ENCODE results near the gene EXOSC7. TPM values are rescaled to one million over a fixed set of nuclear protein-coding genes. Genes with fewer than 3 reads are reported as not detected.

Gene EXOSC7
- total and polyA plus RNA-seq, 2 donors (not counting 1 experiment from before 2014, with no cell fraction given) = 25.5 to 40.0 TPM

DNA sequence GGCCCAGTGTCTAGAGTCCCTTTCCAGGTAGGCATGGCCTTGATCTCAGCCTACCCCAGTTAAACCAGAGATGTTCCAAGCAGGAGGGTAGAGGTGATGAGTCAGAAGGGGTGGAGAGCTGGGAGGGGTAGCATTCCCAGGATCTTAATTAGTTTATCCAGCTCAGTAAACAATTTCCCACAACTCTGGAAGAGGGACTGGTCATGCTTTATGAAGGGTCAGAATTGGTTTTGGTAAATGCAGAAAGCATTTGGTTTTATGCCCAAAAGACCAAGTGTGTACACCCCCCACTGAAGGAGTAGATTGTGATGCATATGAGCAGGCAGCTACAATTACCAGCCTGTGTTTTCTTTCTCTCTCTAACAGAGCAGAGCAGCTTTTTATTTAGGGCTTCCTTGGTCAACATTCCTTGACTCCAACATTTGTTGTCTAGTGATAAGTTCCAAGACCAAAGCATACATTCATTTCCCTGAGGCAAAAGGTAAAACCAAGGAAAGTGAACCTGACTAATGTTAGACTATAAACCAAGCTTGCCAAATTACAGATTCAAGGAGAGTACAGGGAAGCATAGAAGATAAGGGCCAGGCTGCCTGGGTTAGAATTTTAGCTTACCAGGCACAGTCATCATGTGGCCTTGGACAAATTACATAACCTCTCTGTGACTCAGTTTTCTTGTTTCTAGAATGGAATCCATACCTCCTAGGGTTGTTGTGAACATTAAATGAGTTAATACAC lies 17.6 kb downstream of the EXOSC7 start:
- Histone ChIP-seq H3K9ac (ENCODE audit: low read length) (no peak overlapping the region), H3K27me3 (replicated peaks in 1 of 4; ENCODE audit: control extremely low read depth in 1 of 4, control insufficient read depth in 3 of 4, insufficient read depth in 4 of 4, low read length in 3 of 4) (no peaks in the 10 kb centered on the region), H3K36me3 (replicated peaks in 1 of 2; ENCODE audit: control extremely low read depth in 1 of 2, control insufficient read depth in 1 of 2, extremely low read depth in 1 of 2, insufficient read depth in 2 of 2, low read length in 1 of 2) (peaks cover 0 to 51% of the 10 kb centered on the region in 2 experiments), H3K79me2 (ENCODE audit: control insufficient read depth, insufficient read depth, low read length) (peaks cover 5% of the 10 kb centered on the region), H3K4me2 (replicated peaks; ENCODE audit: low read depth, low read length, poor library complexity, severe bottlenecking) (no peak overlapping the region), H3K9me3 (ENCODE audit: control extremely low read depth in 1 of 3, control insufficient read depth in 2 of 3, insufficient read depth in 1 of 3, low read length in 2 of 3) (no peaks in the 10 kb centered on the region), H3K4me3 (ENCODE audit: control extremely low read depth in 1 of 5, extremely low read depth in 1 of 5, insufficient read depth in 1 of 5, low read depth in 2 of 5, low read length in 4 of 5) (no peak overlapping the region), H4K20me1 (ENCODE audit: control insufficient read depth, insufficient read depth, low read length, poor library complexity, severe bottlenecking) (peaks cover 18% of the 10 kb centered on the region), H3K27ac (ENCODE audit: low read length in 2 of 2) (no peak overlapping the region), H3K4me1 (ENCODE audit: control insufficient read depth in 2 of 2, insufficient read depth in 2 of 2, low read length in 2 of 2) (peaks cover 0 to 3% of the 10 kb centered on the region in 2 donors), H2AFZ (ENCODE audit: insufficient read depth, low read depth, low read length, poor library complexity, severe bottlenecking) (no peak overlapping the region)
- ChIA-PET CTCF (interaction anchor here (0.5 to 2.3 kb wide), 11 partner anchors 8 to 461 kb away, joined by 3 to 7 read pairs (median 3); partner anchors contain the start of genes EXOSC7 and ZDHHC3), POLR2A (no interaction called here)
- no peak for DNase-seq
- Mint-ChIP-seq H3K27me3 (no peaks in the 10 kb centered on the region), H3K4me3 (no peak overlapping the region), H3K27ac (no peak overlapping the region), H3K4me1 (no peaks in the 10 kb centered on the region), H3K9me3 (ENCODE audit: insufficient read depth) (no peaks in the 10 kb centered on the region)
- TF ChIP-seq EZH2 (IDR thresholded peaks at IDR 0.05; ENCODE audit: borderline replicate concordance, insufficient read depth, low read depth, low read length, poor library complexity, severe bottlenecking) = no peak
- TF ChIP-seq, protein P1, sequence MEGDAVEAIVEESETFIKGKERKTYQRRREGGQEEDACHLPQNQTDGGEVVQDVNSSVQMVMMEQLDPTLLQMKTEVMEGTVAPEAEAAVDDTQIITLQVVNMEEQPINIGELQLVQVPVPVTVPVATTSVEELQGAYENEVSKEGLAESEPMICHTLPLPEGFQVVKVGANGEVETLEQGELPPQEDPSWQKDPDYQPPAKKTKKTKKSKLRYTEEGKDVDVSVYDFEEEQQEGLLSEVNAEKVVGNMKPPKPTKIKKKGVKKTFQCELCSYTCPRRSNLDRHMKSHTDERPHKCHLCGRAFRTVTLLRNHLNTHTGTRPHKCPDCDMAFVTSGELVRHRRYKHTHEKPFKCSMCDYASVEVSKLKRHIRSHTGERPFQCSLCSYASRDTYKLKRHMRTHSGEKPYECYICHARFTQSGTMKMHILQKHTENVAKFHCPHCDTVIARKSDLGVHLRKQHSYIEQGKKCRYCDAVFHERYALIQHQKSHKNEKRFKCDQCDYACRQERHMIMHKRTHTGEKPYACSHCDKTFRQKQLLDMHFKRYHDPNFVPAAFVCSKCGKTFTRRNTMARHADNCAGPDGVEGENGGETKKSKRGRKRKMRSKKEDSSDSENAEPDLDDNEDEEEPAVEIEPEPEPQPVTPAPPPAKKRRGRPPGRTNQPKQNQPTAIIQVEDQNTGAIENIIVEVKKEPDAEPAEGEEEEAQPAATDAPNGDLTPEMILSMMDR (IDR thresholded peaks at IDR 0.05) = no peak
- intact Hi-C loops (cut with micrococcal nuclease) = no loop called here
- ATAC-seq (ENCODE audit: low read depth) = no peak

DNA sequence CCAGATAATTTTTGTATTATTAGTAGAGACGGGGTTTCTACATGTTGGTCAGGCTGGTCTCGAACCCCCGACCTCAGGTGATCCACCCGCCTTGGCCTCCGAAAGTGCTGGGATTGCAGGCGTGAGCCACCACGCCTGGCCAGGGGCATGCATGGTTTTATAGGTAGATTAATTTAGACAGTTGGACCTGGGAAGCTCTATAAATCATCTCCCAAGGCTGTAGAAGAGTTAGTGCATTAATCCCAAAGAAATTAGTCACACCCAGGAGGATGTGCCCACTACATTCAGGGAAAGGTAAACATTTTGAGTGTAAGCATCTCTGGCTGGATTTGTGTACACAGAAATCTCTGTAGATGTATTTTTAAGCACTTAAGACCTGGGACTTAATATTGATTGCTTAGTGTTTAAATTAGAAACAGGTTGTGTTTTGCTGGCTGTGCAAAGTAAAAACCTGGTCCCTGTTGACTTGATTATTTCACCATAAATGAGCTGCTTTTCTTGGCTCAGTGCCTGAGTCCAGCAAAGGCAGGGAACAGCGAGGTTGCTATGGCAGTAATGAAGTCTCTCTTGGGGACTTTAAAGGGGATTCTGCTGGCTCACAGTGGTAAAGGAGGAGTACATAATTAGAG lies 19.2 kb downstream of the EXOSC7 start:
- Histone ChIP-seq H3K4me1 (ENCODE audit: control insufficient read depth in 2 of 2, insufficient read depth in 2 of 2, low read length in 2 of 2) (peaks cover 0 to 3% of the 10 kb centered on the region in 2 donors), H3K4me2 (replicated peaks; ENCODE audit: low read depth, low read length, poor library complexity, severe bottlenecking) (no peak overlapping the region), H4K20me1 (ENCODE audit: control insufficient read depth, insufficient read depth, low read length, poor library complexity, severe bottlenecking) (peaks cover 10% of the 10 kb centered on the region), H3K79me2 (ENCODE audit: control insufficient read depth, insufficient read depth, low read length) (peaks cover 5% of the 10 kb centered on the region), H2AFZ (ENCODE audit: insufficient read depth, low read depth, low read length, poor library complexity, severe bottlenecking) (no peak overlapping the region), H3K27ac (ENCODE audit: low read length in 2 of 2) (no peak overlapping the region), H3K9me3 (ENCODE audit: control extremely low read depth in 1 of 3, control insufficient read depth in 2 of 3, insufficient read depth in 1 of 3, low read length in 2 of 3) (no peaks in the 10 kb centered on the region), H3K27me3 (replicated peaks in 1 of 4; ENCODE audit: control extremely low read depth in 1 of 4, control insufficient read depth in 3 of 4, insufficient read depth in 4 of 4, low read length in 3 of 4) (no peaks in the 10 kb centered on the region), H3K9ac (ENCODE audit: low read length) (no peak overlapping the region), H3K4me3 (ENCODE audit: control extremely low read depth in 1 of 5, extremely low read depth in 1 of 5, insufficient read depth in 1 of 5, low read depth in 2 of 5, low read length in 4 of 5) (no peak overlapping the region), H3K36me3 (replicated peaks in 1 of 2; ENCODE audit: control extremely low read depth in 1 of 2, control insufficient read depth in 1 of 2, extremely low read depth in 1 of 2, insufficient read depth in 2 of 2, low read length in 1 of 2) (peaks cover 0 to 53% of the 10 kb centered on the region in 2 experiments)
- H3K4me3 Mint-ChIP-seq = no peak overlapping the region
- no peaks in the 10 kb centered on the region for H3K27me3 Mint-ChIP-seq
- ATAC-seq (ENCODE audit: low read depth) (no peak), DNase-seq (no peak)
- TF ChIP-seq, protein P1 (IDR thresholded peaks at IDR 0.05) = no peak
- no peak for TF ChIP-seq EZH2 (IDR thresholded peaks at IDR 0.05; ENCODE audit: borderline replicate concordance, insufficient read depth, low read depth, low read length, poor library complexity, severe bottlenecking)
- H3K4me1 Mint-ChIP-seq = no peaks in the 10 kb centered on the region
- no peak overlapping the region for H3K27ac Mint-ChIP-seq
- CTCF ChIA-PET = interaction anchor here (1.5 kb wide), 1 partner anchor 8 kb away, joined by 4 read pairs; no protein-coding TSS in a partner anchor
- intact Hi-C loops (cut with micrococcal nuclease) = no loop called here
- 100% methylated on average over 6 of the region's 8 CpGs for whole genome bisulfite sequencing (ENCODE audit: insufficient coverage)
- POLR2A ChIA-PET = no interaction called here
- H3K9me3 Mint-ChIP-seq (ENCODE audit: insufficient read depth) = no peaks in the 10 kb centered on the region
